IMR-90 (cell line): ENCODE results near the gene BDNF. TPM values are rescaled to one million over a fixed set of nuclear protein-coding genes. Genes with fewer than 3 reads are reported as not detected.

Experiments
- ATAC-seq: fragments of 200-7000 bp; cut with Tn5 transposase; 2 replicates; pipeline ENCODE4 v1.9.1; 2020; ENCODE audit warnings: low read depth, mild to moderate bottlenecking, moderate library complexity
- BruUV-seq: library from RNA; stranded (reverse); fragments of 400-500 nt; replicated peaks from 2 replicates; lab custom pipeline; 2021; lab: Mats Ljungman, UMichigan
- CTCF ChIA-PET: fragments of 300-600 bp; formaldehyde crosslinking; extraction: SDS; loops from one replicate; lab custom pipeline; 2021; ENCODE audit warnings: antibody characterized with exemption; lab: Yijun Ruan, JAX
- POLR2A ChIA-PET: fragments of 300-600 bp; sonication (Branson Sonifier 250); formaldehyde crosslinking; loops from one replicate; lab custom pipeline; 2022; ENCODE audit warnings: antibody characterized with exemption; ENCODE audit not compliant: unreplicated experiment; lab: Charles Lee
- DNase-seq: peaks from one replicate; pipeline ENCODE4 v3.0.0; 2013
- H2AFZ ChIP-seq: replicated peaks from 2 replicates; pipeline ENCODE3; 2013; ENCODE audit warnings: low read length, mild to moderate bottlenecking; ENCODE audit not compliant: poor library complexity
- H2AK5ac ChIP-seq: 2 replicates; pipeline ENCODE4 v1.6.1; 2013; ENCODE audit warnings: low read depth, low read length, inconsistent platforms
- H2AK9ac ChIP-seq: replicated peaks from 2 replicates; pipeline ENCODE3; 2013; ENCODE audit warnings: mild to moderate bottlenecking, low read depth, low read length, moderate library complexity; ENCODE audit not compliant: poor library complexity
- H2BK120ac ChIP-seq: 2 replicates; pipeline ENCODE4 v1.6.1; 2013; ENCODE audit warnings: low read depth, low read length, inconsistent platforms
- H2BK15ac ChIP-seq: 3 replicates; pipeline ENCODE4 v1.6.1; 2013; ENCODE audit warnings: low read depth, low read length, inconsistent platforms
- H2BK20ac ChIP-seq: 2 replicates; pipeline ENCODE4 v1.6.1; 2013; ENCODE audit warnings: low read depth, mild to moderate bottlenecking, inconsistent platforms, low read length, moderate library complexity
- H2BK5ac ChIP-seq: 2 replicates; pipeline ENCODE4 v1.6.1; 2013; ENCODE audit warnings: mild to moderate bottlenecking, low read depth, low read length, inconsistent platforms; ENCODE audit not compliant: poor library complexity, severe bottlenecking
- H3K14ac ChIP-seq: replicated peaks from 2 replicates; pipeline ENCODE4 v1.6.1; 2013; ENCODE audit warnings: low read depth, low read length, inconsistent platforms
- H3K18ac ChIP-seq: 2 replicates; pipeline ENCODE4 v1.6.1; 2013; ENCODE audit warnings: low read depth, low read length, control low read depth
- H3K23ac ChIP-seq: 2 replicates; pipeline ENCODE4 v1.6.1; 2013; ENCODE audit warnings: low read depth, low read length, inconsistent platforms
- H3K27ac ChIP-seq: 2 replicates; pipeline ENCODE4 v1.5.1; 2013; ENCODE audit warnings: mild to moderate bottlenecking, control low read depth, low read length; ENCODE audit not compliant: insufficient read depth
- H3K27me3 ChIP-seq: 2 replicates; pipeline ENCODE4 v1.6.1; 2013; ENCODE audit warnings: low read length; ENCODE audit not compliant: control insufficient read depth, insufficient read depth
- H3K36me3 ChIP-seq: 2 replicates; pipeline ENCODE4 v1.6.1; 2013; ENCODE audit warnings: low read length, mixed read lengths; ENCODE audit not compliant: control insufficient read depth, insufficient read depth
- H3K4ac ChIP-seq: 2 replicates; pipeline ENCODE4 v1.6.1; 2013; ENCODE audit warnings: low read depth, low read length, inconsistent platforms
- H3K4me1 ChIP-seq: 2 replicates; pipeline ENCODE4 v1.6.1; 2013; ENCODE audit warnings: low read length, mixed read lengths; ENCODE audit not compliant: control insufficient read depth, insufficient read depth
- H3K4me2 ChIP-seq: 2 replicates; pipeline ENCODE4 v1.6.1; 2013; ENCODE audit warnings: low read depth, mild to moderate bottlenecking, control low read depth, low read length, moderate library complexity
- H3K4me3 ChIP-seq: 2 replicates; pipeline ENCODE4 v1.5.1; 2013; ENCODE audit warnings: low read depth, mild to moderate bottlenecking, control low read depth, low read length, moderate library complexity; ENCODE audit not compliant: insufficient read depth
- H3K56ac ChIP-seq: 2 replicates; pipeline ENCODE4 v1.6.1; 2013; ENCODE audit warnings: low read length, inconsistent platforms; ENCODE audit not compliant: insufficient read depth; ENCODE audit errors: extremely low read depth
- H3K79me1 ChIP-seq, 2 experiments: 2 replicates each; pipeline ENCODE4 v1.6.1; 2013; ENCODE audit warnings: low read length in 2 of 2, inconsistent platforms in 1 of 2, low read depth in 1 of 2
- H3K9ac ChIP-seq: 2 replicates; pipeline ENCODE4 v1.6.1; 2013; ENCODE audit warnings: low read depth, low read length, control low read depth
- H3K9me1 ChIP-seq: 2 replicates; pipeline ENCODE4 v1.6.1; 2013; ENCODE audit warnings: low read length, inconsistent platforms; ENCODE audit not compliant: insufficient read depth
- H3K9me3 ChIP-seq: 2 replicates; pipeline ENCODE4 v1.6.1; 2013; ENCODE audit warnings: low read length; ENCODE audit not compliant: control insufficient read depth, insufficient read depth
- H4K20me1 ChIP-seq: 2 replicates; pipeline ENCODE4 v1.6.1; 2013; ENCODE audit warnings: low read length, inconsistent platforms; ENCODE audit not compliant: insufficient read depth
- H4K5ac ChIP-seq: 2 replicates; pipeline ENCODE4 v1.6.1; 2013; ENCODE audit warnings: mild to moderate bottlenecking, low read depth, low read length, control low read depth
- H4K8ac ChIP-seq, 2 experiments: 2 replicates each; pipeline ENCODE4 v1.6.1; 2013; ENCODE audit warnings: low read depth in 2 of 2, low read length in 2 of 2, control low read depth in 1 of 2, inconsistent platforms in 1 of 2
- H4K91ac ChIP-seq: 2 replicates; pipeline ENCODE4 v1.6.1; 2013; ENCODE audit warnings: low read depth, low read length, inconsistent platforms; ENCODE audit not compliant: insufficient read depth
- CEBPB ChIP-seq: IDR thresholded peaks from 2 replicates; pipeline ENCODE4 v1.6.1; 2012; ENCODE audit warnings: low read depth, low read length, improper control_type of control experiment
- SMC3 ChIP-seq: fragments of 150-350 bp; IDR thresholded peaks from 2 replicates; pipeline ENCODE4 v1.6.1; 2016; ENCODE audit warnings: low read depth, mild to moderate bottlenecking, antibody characterized with exemption, low read length, moderate library complexity
- WGBS, 2 experiments: methylation state at CpG; one replicate each; pipeline versions ENCODE4 v1.1.5 to v1.1.7; 2013; ENCODE audit warnings: missing lambda C conversion rate in 2 of 2; ENCODE audit not compliant: insufficient read length in 1 of 2; ENCODE audit errors: extremely low coverage in 2 of 2; 5-methylcytosine and 5-hydroxymethylcytosine counted together
- dilution Hi-C: fragments of 300-500 bp; cut with HindIII; formaldehyde crosslinking; loops from one replicate; pipeline ENCODE4 v1.14.3; 2018; ENCODE audit warnings: low sequenced_read_pairs; ENCODE audit not compliant: unreplicated experiment
- in situ Hi-C: fragments of 300-500 bp; cut with MboI; formaldehyde crosslinking; loops from 3 replicates; pipeline ENCODE4 v1.14.3; 2019; ENCODE audit warnings: low sequenced_read_pairs, inconsistent platforms, mixed read lengths
- intact Hi-C: fragments of 100-400 bp; cut with micrococcal nuclease; formaldehyde crosslinking; loops from 2 replicates; pipeline ENCODE4 v1.10.0; 2022
- polyA plus RNA-seq, 3 experiments: library from polyadenylated mRNA; depleted of rRNA; stranded (reverse); fragments of >200 nt; gene quantifications; 2 replicates each; pipeline ENCODE4 v1.2.3, GENCODE V29; 2012; ENCODE audit warnings: low replicate concordance in 1 of 3
- total RNA-seq: library from RNA; depleted of rRNA; stranded (reverse); fragments of >200 nt; gene quantifications from 2 replicates; pipeline ENCODE4 v1.2.3, GENCODE V29; 2012

The BDNF gene
- total and polyA plus RNA-seq, 2 of the 4 experiments (the other 2 are of a cell fraction): 94.8 to 152 TPM

- dilution Hi-C loops (no loop called here), intact Hi-C loops (no loop called here), in situ Hi-C loops (loop anchor here (10.0 kb wide), 1 partner anchor 1001 kb away; no protein-coding TSS in a partner anchor)
- H3K9me1 ChIP-seq: peaks cover 14% of the 10 kb centered on the region
- H2BK5ac ChIP-seq: peak overlapping the region; percentile 37
- ATAC-seq (no peak), DNase-seq (no peak)
- H3K27ac ChIP-seq: no peak overlapping the region
- H3K18ac ChIP-seq: no peak overlapping the region
- H4K20me1 ChIP-seq: peaks cover 99% of the 10 kb centered on the region
- no peak overlapping the region for H2AK5ac ChIP-seq
- no peak overlapping the region for H3K4ac ChIP-seq
- WGBS, 2 experiments: no CpG with 5 or more reads among the region's 5 CpGs
- no peak overlapping the region for H3K23ac ChIP-seq
- no peak overlapping the region for H2BK15ac ChIP-seq
- no peak overlapping the region for H4K91ac ChIP-seq
- no peak overlapping the region for H3K14ac ChIP-seq
- H3K56ac ChIP-seq: no peak overlapping the region
- H4K8ac ChIP-seq: no peak overlapping the region
- H3K4me3 ChIP-seq: no peak overlapping the region
- H2BK20ac ChIP-seq: no peak overlapping the region
- H2BK120ac ChIP-seq: no peak overlapping the region
- H3K4me2 ChIP-seq: peak overlapping the region; percentile 45
- no peaks in the 10 kb centered on the region for H3K27me3 ChIP-seq
- H3K36me3 ChIP-seq: peaks cover 16% of the 10 kb centered on the region
- no peak overlapping the region; the same call in 1 of the 2 replicates for H3K9ac ChIP-seq
- no peak overlapping the region for H2AFZ ChIP-seq
- H3K79me1 ChIP-seq: peaks cover 0 to 39% of the 10 kb centered on the region in 2 experiments; a peak in 2 of 4 replicates
- POLR2A ChIA-PET: interaction anchor here (0.9 kb wide), 1 partner anchor 186 kb away, joined by 3 read pairs; no protein-coding TSS in a partner anchor
- TF ChIP-seq SMC3: no peak
- peak; percentile 50; the same call in 1 of the 2 replicates for TF ChIP-seq CEBPB
- CTCF ChIA-PET: interaction anchor here (1.0 kb wide), 1 partner anchor 425 kb away, joined by 3 read pairs; no protein-coding TSS in a partner anchor
- H3K9me3 ChIP-seq: no peaks in the 10 kb centered on the region
- no TSS peak for BruUV-seq
- no peak overlapping the region for H2AK9ac ChIP-seq
- H3K4me1 ChIP-seq: peaks cover 13% of the 10 kb centered on the region
- no peak overlapping the region for H4K5ac ChIP-seq
Observed at GRCh38 chr11:27693398-27693797, 6.9 kb downstream of the BDNF start.
